GM13976 (cell line): ENCODE measurements around the gene SNN.

Experiments used
- DNase-seq: peaks from one replicate; pipeline ENCODE4 v3.0.0; 2012; ENCODE audit warnings: low spot score
- CTCF ChIP-seq: IDR thresholded peaks from 2 replicates; pipeline ENCODE4 v1.5.1; 2012; ENCODE audit warnings: borderline replicate concordance, mild to moderate bottlenecking; ENCODE audit not compliant: insufficient read depth; ENCODE audit errors: extremely low read depth, missing control alignments, control extremely low read depth
- in situ Hi-C: fragments of 300-500 bp; cut with MboI; formaldehyde crosslinking; loops from one replicate; pipeline ENCODE4 v1.12.0; 2022; ENCODE audit warnings: low sequenced_read_pairs, mixed read lengths, inconsistent platforms; ENCODE audit not compliant: unreplicated experiment

SNN gene

GRCh38 chr16:11624636-11625607 is 43.3 kb upstream of the SNN start:
- TF ChIP-seq CTCF, result no peak
- no peak for DNase-seq
- in situ Hi-C loops, result loop anchor here (10.0 to 25.0 kb wide), 2 partner anchors 210 to 663 kb away; no protein-coding TSS in a partner anchor

- in situ Hi-C loops, result loop anchor here (10.0 to 25.0 kb wide), 2 partner anchors 211 to 663 kb away; no protein-coding TSS in a partner anchor
- TF ChIP-seq CTCF, result no peak
- no peak for DNase-seq
These were observed 42.5 kb upstream of the SNN start for GRCh38 chr16:11625769-11626168.

GRCh38 chr16:11626657-11627291 is 41.5 kb upstream of the SNN start:
- no peak for DNase-seq
- no peak for TF ChIP-seq CTCF
- in situ Hi-C loops, result loop anchor here (10.0 to 25.0 kb wide), 2 partner anchors 212 to 664 kb away; no protein-coding TSS in a partner anchor

GRCh38 chr16:11627292-11627663 is 41.0 kb upstream of the SNN start:
- in situ Hi-C loops, result loop anchor here (10.0 to 25.0 kb wide), 2 partner anchors 212 to 665 kb away; no protein-coding TSS in a partner anchor
- DNase-seq, result no peak
- TF ChIP-seq CTCF, result no peak

- in situ Hi-C loops, result loop anchor here (10.0 to 25.0 kb wide), 2 partner anchors 213 to 666 kb away; no protein-coding TSS in a partner anchor
- no peak for TF ChIP-seq CTCF
- no peak for DNase-seq
These were observed 40.3 kb upstream of the SNN start for GRCh38 chr16:11627822-11628457.
